DOHH2 (cell line): ENCODE measurements around the gene INHBB.

Experiments
- H3F3A ChIP-seq: fragments of 200-600 bp; sonication (generic), shearing (Covaris generic); 2 replicates; pipeline ENCODE4 v1.6.0; 2016; ENCODE audit warnings: antibody characterized with exemption, mild to moderate bottlenecking; ENCODE audit not compliant: control insufficient read depth, insufficient read depth
- H3K27ac ChIP-seq: fragments of 200-600 bp; sonication (generic); 2 replicates; pipeline ENCODE4 v1.5.1; 2014; ENCODE audit warnings: low read depth, mild to moderate bottlenecking, low read length, moderate library complexity
- H3K27me3 ChIP-seq: fragments of 200-600 bp; sonication (generic); 2 replicates; pipeline ENCODE4 v1.6.1; 2014; ENCODE audit warnings: mild to moderate bottlenecking, low read length, mixed read lengths; ENCODE audit not compliant: control insufficient read depth
- H3K36me3 ChIP-seq: fragments of 200-600 bp; sonication (generic); 2 replicates; pipeline ENCODE4 v1.6.1; 2014; ENCODE audit warnings: mild to moderate bottlenecking, low read length, moderate library complexity, mixed read lengths; ENCODE audit not compliant: control insufficient read depth
- H3K4me1 ChIP-seq: fragments of 200-600 bp; sonication (generic); 2 replicates; pipeline ENCODE4 v1.6.1; 2014; ENCODE audit warnings: mild to moderate bottlenecking, low read length, mixed read lengths; ENCODE audit not compliant: control insufficient read depth
- H3K4me2 ChIP-seq: fragments of 200-600 bp; sonication (generic); 2 replicates; pipeline ENCODE4 v1.6.0; 2014; ENCODE audit warnings: mild to moderate bottlenecking, low read length, moderate library complexity
- H3K4me3 ChIP-seq: fragments of 200-600 bp; sonication (generic); 2 replicates; pipeline ENCODE4 v1.5.1; 2014; ENCODE audit warnings: mild to moderate bottlenecking, low read length, mixed read lengths
- H3K79me2 ChIP-seq: fragments of 200-600 bp; sonication (generic); 2 replicates; pipeline ENCODE4 v1.6.1; 2014; ENCODE audit warnings: mild to moderate bottlenecking, low read length, mixed read lengths; ENCODE audit not compliant: control insufficient read depth
- H3K9me2 ChIP-seq: fragments of 200-600 bp; sonication (generic); replicated peaks from 2 replicates; pipeline ENCODE4 v1.6.1; 2014; ENCODE audit warnings: mild to moderate bottlenecking, low read length, mixed read lengths; ENCODE audit not compliant: control insufficient read depth
- H3K9me3 ChIP-seq: fragments of 200-600 bp; sonication (generic); 2 replicates; pipeline ENCODE4 v1.6.1; 2014; ENCODE audit warnings: antibody characterized with exemption, low read length, mixed read lengths; ENCODE audit not compliant: control insufficient read depth, insufficient read depth
- H4K20me1 ChIP-seq: fragments of 200-600 bp; sonication (generic); 2 replicates; pipeline ENCODE4 v1.6.0; 2014; ENCODE audit warnings: low read depth, mild to moderate bottlenecking, antibody characterized with exemption, low read length, moderate library complexity; ENCODE audit not compliant: control insufficient read depth, insufficient read depth
- CTCF ChIP-seq: fragments of 200-600 bp; sonication (generic); IDR thresholded peaks from one replicate; pipeline ENCODE4 v1.5.1; 2014; ENCODE audit warnings: antibody characterized with exemption, mild to moderate bottlenecking, low read depth, low read length; ENCODE audit not compliant: poor library complexity, severe bottlenecking
- EZH2phosphoT487 ChIP-seq: fragments of 200-600 bp; sonication (generic); IDR thresholded peaks from 2 replicates; pipeline ENCODE4 v1.6.1; 2017; ENCODE audit warnings: borderline replicate concordance, mild to moderate bottlenecking, antibody characterized with exemption, low read length, moderate library complexity, mixed read lengths

The INHBB gene

GRCh38 chr2:120365236-120365793, 19.4 kb downstream of the INHBB start:
- no peak overlapping the region for H3K4me2 ChIP-seq
- no peak overlapping the region for H3K4me3 ChIP-seq
- H3K9me3 ChIP-seq = no peaks in the 10 kb centered on the region
- H3F3A ChIP-seq = no peaks in the 10 kb centered on the region
- no peaks in the 10 kb centered on the region for H3K27me3 ChIP-seq
- no peaks in the 10 kb centered on the region for H3K9me2 ChIP-seq
- no peaks in the 10 kb centered on the region for H3K79me2 ChIP-seq
- no peaks in the 10 kb centered on the region for H4K20me1 ChIP-seq
- no peaks in the 10 kb centered on the region for H3K36me3 ChIP-seq
- H3K27ac ChIP-seq = no peak overlapping the region
- no peak for TF ChIP-seq EZH2phosphoT487
- no peak for TF ChIP-seq CTCF
- no peaks in the 10 kb centered on the region for H3K4me1 ChIP-seq

DNA sequence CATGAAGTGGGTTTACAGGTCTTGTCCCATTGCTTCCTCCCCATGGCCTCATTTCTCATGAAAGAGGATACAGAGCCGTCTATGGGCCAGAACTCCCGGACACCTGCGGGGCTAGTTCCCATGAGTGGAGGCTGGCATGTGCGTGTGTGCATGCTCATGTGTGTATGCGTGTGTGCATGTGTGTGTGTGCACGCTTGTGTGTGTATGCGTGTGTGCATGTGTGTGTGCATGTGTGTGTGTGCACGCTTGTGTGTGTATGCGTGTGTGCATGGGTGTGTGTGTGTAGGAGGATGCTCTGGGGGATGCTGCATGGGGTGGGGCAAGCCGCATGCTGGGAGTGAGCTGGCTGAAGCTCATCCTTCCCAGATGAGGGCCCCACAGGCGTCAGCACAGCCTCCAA, 20.8 kb downstream of the INHBB start:
- Histone ChIP-seq H3K9me2 (no peaks in the 10 kb centered on the region), H3K4me1 (no peaks in the 10 kb centered on the region), H3F3A (no peaks in the 10 kb centered on the region), H3K27me3 (peaks cover 3% of the 10 kb centered on the region; the same call in 1 of the 2 replicates), H3K27ac (no peak overlapping the region), H4K20me1 (no peaks in the 10 kb centered on the region), H3K36me3 (no peaks in the 10 kb centered on the region), H3K79me2 (no peaks in the 10 kb centered on the region), H3K4me2 (no peak overlapping the region), H3K4me3 (no peak overlapping the region), H3K9me3 (no peaks in the 10 kb centered on the region)
- TF ChIP-seq CTCF = no peak
- TF ChIP-seq EZH2phosphoT487 = no peak

DNA sequence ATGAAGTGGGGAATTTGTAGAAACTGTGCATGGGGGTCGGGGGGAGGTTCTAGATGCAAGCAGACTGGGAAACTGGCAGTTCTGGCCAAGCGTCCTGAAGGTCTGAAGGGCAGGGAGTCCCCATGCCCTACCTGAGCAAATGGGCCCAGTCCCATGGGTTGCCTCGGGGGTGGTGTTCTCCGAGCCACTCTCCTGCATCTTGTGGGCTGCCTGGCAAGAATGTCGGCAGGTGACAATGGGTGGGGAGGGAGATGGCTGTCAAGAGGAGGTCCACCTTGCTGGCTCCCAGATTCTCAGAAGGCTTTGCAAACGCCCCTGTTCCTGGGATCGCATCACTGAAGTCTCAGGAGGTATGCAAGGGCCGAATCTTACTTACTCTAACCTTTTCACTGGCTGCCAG, 21.3 kb downstream of the INHBB start:
- Histone ChIP-seq H3K27ac (no peak overlapping the region), H3K4me2 (no peak overlapping the region), H3K4me3 (no peak overlapping the region), H3K27me3 (peaks cover 3% of the 10 kb centered on the region; the same call in 1 of the 2 replicates), H3K9me3 (no peaks in the 10 kb centered on the region), H3K36me3 (no peaks in the 10 kb centered on the region), H4K20me1 (no peaks in the 10 kb centered on the region), H3K79me2 (no peaks in the 10 kb centered on the region), H3K4me1 (no peaks in the 10 kb centered on the region), H3F3A (no peaks in the 10 kb centered on the region), H3K9me2 (no peaks in the 10 kb centered on the region)
- no peak for TF ChIP-seq EZH2phosphoT487
- TF ChIP-seq CTCF = no peak

DNA sequence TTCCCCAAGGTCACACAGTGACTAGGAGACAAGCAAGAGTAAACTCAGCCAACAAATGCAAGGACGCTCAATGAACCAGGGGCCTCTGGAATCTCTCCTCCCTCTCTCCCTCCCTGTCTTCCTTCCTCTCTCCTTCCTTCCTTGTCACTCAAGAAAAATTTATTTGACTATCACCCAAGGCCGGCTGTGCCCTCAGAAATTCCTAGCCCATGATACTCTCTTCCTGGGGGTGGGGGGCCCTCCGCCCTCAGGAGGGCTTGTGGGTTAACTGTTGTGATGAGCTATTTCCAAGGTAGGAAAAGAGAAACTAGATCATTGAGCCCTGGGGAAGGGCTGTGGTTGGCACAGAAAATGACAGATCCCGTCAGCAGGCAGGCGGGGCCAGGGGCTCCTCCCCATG, 21.7 kb downstream of the INHBB start:
- Histone ChIP-seq H3K27me3 (peaks cover 3% of the 10 kb centered on the region; the same call in 1 of the 2 replicates), H3K4me3 (no peak overlapping the region), H3K9me2 (no peaks in the 10 kb centered on the region), H3K79me2 (no peaks in the 10 kb centered on the region), H4K20me1 (no peaks in the 10 kb centered on the region), H3K4me2 (no peak overlapping the region), H3K36me3 (no peaks in the 10 kb centered on the region), H3F3A (no peaks in the 10 kb centered on the region), H3K9me3 (no peaks in the 10 kb centered on the region), H3K27ac (no peak overlapping the region), H3K4me1 (no peaks in the 10 kb centered on the region)
- no peak for TF ChIP-seq CTCF
- TF ChIP-seq EZH2phosphoT487 = no peak
